ENCODE data around the gene CD48. TPM values are rescaled to one million over a fixed set of nuclear protein-coding genes. Genes with fewer than 3 reads are reported as not detected.
"Not testable (repeated sequence)": the region's sequence is repeated elsewhere in the genome, so short reads cannot be mapped to it uniquely, and the experiment has no call there.

Gene CD48
- total RNA-seq, 2 donors from 2014 or later = 215 to 220 TPM

DNA sequence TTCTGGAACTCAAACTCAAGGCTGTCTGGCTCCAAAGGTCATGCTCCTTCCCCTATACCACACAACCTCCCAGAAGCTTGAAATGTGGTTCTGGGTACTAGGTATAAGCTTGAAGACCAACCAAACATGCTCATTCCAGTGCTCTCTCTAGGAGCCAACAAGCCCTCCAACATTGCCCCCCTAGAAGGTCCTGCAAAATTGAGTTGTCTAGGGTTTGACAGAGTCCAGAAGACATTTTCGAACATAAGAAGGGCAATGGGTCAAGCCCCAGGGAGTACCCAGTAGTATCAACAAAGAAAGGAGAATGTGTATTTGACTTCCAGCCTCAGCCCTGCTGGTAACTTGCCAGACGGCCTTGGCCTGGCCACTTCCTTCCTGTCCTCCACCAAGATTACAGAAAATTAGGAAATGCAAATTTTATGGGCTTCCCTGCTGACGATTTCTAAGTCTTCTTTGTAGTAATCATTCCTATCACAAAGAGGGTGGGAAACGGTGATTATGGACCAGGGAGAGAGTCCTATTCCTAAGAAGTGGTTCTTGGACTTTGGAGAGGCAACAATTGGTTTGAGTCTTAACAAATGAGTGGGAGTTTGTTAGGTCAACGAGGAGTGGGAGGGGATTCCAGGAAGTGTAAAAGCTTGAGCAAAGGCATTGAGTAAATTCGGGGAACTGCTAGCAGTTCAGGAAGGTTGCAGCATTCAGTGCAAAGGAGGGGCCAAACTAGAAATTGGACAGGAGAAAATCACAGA lies 46.1 kb downstream of the CD48 start:
- H3K4me1 Mint-ChIP-seq (ENCODE audit: low read depth) = peaks cover 67% of the 10 kb centered on the region
- peaks cover 7 to 31% of the 10 kb centered on the region in 2 donors for H3K36me3 Mint-ChIP-seq (ENCODE audit: insufficient read depth in 2 of 2)
- no peaks in the 10 kb centered on the region for H3K27me3 Mint-ChIP-seq (ENCODE audit: low read depth)
- H3K4me3 Mint-ChIP-seq = peak overlapping the region; percentile 63 to 79
- H3K27ac Mint-ChIP-seq = peak overlapping the region; percentile 99
- H3K9me3 Mint-ChIP-seq = peaks cover 5 to 7% of the 10 kb centered on the region in 2 donors
- DNase-seq (no peak), ATAC-seq (replicated peaks in 1 of 2) (peak; percentile 60 to 62)

DNA sequence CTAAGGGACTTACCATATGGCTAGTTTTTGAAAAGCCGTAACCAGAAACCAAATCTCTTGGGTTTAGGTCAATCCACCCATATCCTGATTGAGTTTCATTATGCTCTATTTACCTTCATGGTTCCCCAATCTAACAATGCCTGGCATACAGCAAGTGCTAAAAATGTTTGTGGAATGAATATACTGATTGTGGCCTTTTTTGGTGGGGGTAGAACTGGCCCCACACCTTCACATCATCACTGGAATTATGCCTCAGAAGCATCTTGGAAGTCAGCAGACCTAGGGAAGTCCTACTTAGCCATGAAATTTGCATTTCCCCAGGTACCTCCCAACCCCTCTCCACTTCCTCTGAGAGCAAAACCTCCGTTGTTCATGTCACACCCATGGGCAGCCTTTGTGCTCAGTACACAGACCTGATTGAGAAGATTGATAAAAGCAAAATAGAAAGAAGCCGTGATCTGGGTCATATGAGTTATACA lies 47.0 kb downstream of the CD48 start:
- Mint-ChIP-seq H3K9me3 (peaks cover 6 to 10% of the 10 kb centered on the region in 2 donors), H3K4me1 (ENCODE audit: low read depth) (peaks cover 65% of the 10 kb centered on the region), H3K4me3 (peak overlapping the region; percentile 63 to 79), H3K27me3 (ENCODE audit: low read depth) (no peaks in the 10 kb centered on the region), H3K27ac (peak overlapping the region; percentile 99), H3K36me3 (ENCODE audit: insufficient read depth in 2 of 2) (peaks cover 9 to 27% of the 10 kb centered on the region in 2 donors)
- no peak for DNase-seq
- peak; percentile 81 to 82 for ATAC-seq (replicated peaks in 1 of 2)

DNA sequence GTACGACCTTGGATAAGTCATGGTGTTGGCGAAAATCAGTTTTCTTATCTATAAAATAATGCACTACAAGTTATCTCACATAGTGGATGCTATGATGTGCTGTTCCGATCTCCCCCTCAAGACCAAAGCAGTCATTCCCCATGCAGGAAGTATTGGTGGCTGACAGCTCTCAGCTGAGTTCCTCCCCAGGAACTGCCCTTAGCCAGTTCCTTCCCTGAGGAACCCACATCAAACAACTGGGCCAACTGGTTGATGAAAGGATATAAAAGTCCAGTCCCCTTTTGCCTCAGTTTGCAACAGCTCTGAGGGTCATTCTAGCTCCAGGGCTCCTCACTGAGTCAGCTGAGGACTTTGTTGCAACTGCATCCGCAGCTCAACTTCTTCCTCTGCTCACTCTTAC lies 48.7 kb downstream of the CD48 start:
- H3K27ac Mint-ChIP-seq = peak overlapping the region; percentile 47
- H3K9me3 Mint-ChIP-seq = peaks cover 6 to 10% of the 10 kb centered on the region in 2 donors
- H3K4me1 Mint-ChIP-seq (ENCODE audit: low read depth) = peaks cover 69% of the 10 kb centered on the region
- no peaks in the 10 kb centered on the region for H3K27me3 Mint-ChIP-seq (ENCODE audit: low read depth)
- peak overlapping the region in 1 of 2 donors; percentile 70 for H3K4me3 Mint-ChIP-seq
- ATAC-seq (replicated peaks in 1 of 2) = no peak
- peaks cover 9 to 13% of the 10 kb centered on the region in 2 donors for H3K36me3 Mint-ChIP-seq (ENCODE audit: insufficient read depth in 2 of 2)
- no peak for DNase-seq

DNA sequence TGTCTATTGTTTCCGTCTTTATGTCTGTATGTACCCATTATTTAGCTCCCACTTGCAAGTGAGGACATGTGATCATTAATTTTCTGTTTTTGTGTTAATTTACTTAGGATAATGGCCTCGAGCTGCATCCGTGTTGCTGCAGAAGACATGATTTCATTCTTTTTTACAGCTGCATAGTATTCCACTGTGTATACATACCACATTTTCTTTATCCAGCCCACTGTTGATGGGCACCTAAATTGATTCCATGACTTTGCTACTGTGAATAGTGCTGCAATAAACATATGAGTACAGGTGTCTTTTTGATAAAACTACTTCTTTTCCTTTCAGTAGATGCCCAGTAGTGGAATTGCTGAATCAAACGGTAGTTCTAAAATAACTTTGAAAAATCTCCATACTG lies 52.1 kb downstream of the CD48 start:
- no peak overlapping the region for H3K4me3 Mint-ChIP-seq
- H3K27me3 Mint-ChIP-seq (ENCODE audit: low read depth) = no peaks in the 10 kb centered on the region
- peaks cover 61% of the 10 kb centered on the region for H3K4me1 Mint-ChIP-seq (ENCODE audit: low read depth)
- no peak for DNase-seq
- no peak for ATAC-seq (replicated peaks in 1 of 2)
- no peak overlapping the region for H3K27ac Mint-ChIP-seq
- H3K36me3 Mint-ChIP-seq (ENCODE audit: insufficient read depth in 2 of 2) = peaks cover 6 to 9% of the 10 kb centered on the region in 2 donors
- H3K9me3 Mint-ChIP-seq = peaks cover 6 to 8% of the 10 kb centered on the region in 2 donors

DNA sequence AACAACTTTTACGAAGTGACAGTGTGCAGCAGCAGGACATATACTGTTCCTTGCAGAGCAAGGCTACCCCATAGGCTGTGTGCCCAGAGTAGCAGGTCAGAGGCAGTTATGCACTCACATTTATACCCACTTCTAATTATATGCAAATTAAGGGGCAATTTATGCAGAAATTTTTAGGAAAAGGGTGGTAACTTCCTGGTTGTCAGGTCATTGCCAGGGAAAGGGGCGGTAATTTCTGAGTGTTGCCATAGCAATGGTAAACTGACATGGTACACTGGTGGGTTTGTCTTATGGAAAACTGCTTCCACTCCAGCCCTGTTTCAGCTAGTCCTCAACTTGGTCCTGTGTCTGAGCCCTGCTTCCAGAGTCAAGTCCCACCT lies 52.8 kb downstream of the CD48 start:
- H3K36me3 Mint-ChIP-seq (ENCODE audit: insufficient read depth in 2 of 2) = peaks cover 6 to 9% of the 10 kb centered on the region in 2 donors
- H3K9me3 Mint-ChIP-seq = peaks cover 6 to 8% of the 10 kb centered on the region in 2 donors
- DNase-seq (no peak), ATAC-seq (replicated peaks in 1 of 2) (no peak)
- no peak overlapping the region for H3K4me3 Mint-ChIP-seq
- H3K27me3 Mint-ChIP-seq (ENCODE audit: low read depth) = no peaks in the 10 kb centered on the region
- peaks cover 61% of the 10 kb centered on the region for H3K4me1 Mint-ChIP-seq (ENCODE audit: low read depth)
- no peak overlapping the region for H3K27ac Mint-ChIP-seq

DNA sequence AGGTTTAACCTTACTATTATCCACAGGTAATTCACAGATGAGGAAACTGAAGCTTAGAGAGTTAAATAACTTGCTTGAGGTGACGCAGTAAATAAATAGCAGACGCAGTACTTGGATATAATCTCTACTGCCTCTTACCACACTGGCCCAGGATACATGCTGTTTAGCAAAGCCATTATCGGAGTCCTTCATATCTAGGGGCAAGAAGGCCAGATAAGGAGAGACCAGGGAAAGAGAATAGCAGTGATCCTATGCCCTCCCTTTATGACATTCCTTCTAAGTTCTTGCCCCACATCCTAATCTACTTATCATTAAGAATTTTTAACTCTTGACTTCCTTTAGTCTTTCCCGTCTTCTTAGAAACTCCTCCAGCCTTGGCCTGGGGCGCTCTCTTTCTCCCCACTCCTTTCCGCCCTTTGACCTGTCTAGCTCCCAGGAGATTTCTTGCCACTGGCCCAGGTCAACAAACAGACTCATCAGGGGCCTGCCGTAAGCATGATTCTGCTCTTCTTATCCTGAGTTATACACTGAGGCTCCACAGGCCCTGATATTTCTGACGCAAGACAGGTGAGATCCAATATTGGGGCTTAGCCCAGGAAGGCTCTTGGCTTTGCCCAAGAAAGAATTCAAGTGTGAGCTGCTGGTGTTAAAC lies 53.3 kb downstream of the CD48 start:
- H3K36me3 Mint-ChIP-seq (ENCODE audit: insufficient read depth in 2 of 2) = peaks cover 6 to 9% of the 10 kb centered on the region in 2 donors
- peaks cover 6 to 8% of the 10 kb centered on the region in 2 donors for H3K9me3 Mint-ChIP-seq
- DNase-seq (no peak), ATAC-seq (replicated peaks in 1 of 2) (no peak)
- H3K4me1 Mint-ChIP-seq (ENCODE audit: low read depth) = peaks cover 61% of the 10 kb centered on the region
- peak overlapping the region; percentile 9 to 72 for H3K4me3 Mint-ChIP-seq
- no peaks in the 10 kb centered on the region for H3K27me3 Mint-ChIP-seq (ENCODE audit: low read depth)
- no peak overlapping the region for H3K27ac Mint-ChIP-seq

DNA sequence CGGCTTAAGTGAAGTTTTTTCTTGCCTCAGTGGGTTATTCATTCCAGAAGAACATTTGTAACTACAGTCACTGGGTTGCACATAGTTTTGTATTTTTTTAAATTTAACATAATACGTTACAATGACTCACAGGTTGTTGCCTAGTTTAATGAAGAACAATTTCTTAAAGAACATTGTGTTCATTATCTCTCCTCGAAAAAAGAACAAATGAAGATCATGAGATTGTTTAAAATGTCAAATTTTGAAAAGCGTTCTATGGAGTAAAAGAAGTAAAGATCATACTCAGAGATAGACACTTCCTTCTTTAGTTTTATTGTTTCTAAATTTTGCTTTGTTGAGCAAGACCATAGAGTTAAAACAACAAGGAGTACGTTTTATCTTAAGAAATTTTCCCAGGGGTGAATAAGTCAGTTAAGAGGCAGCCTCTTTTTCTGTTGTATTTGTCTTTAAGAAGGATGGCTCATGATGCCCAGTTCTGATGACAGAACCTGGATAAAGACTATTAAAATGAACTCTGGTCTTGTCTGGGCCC lies 54.3 kb downstream of the CD48 start:
- Mint-ChIP-seq H3K9me3 (peaks cover 6 to 8% of the 10 kb centered on the region in 2 donors), H3K27me3 (ENCODE audit: low read depth) (no peaks in the 10 kb centered on the region), H3K4me3 (peak overlapping the region; percentile 35 to 72), H3K27ac (peak overlapping the region; percentile 97), H3K36me3 (ENCODE audit: insufficient read depth in 2 of 2) (peaks cover 6 to 9% of the 10 kb centered on the region in 2 donors), H3K4me1 (ENCODE audit: low read depth) (peaks cover 61% of the 10 kb centered on the region)
- DNase-seq (no peak), ATAC-seq (replicated peaks in 1 of 2) (peak; percentile 65 to 66)

DNA sequence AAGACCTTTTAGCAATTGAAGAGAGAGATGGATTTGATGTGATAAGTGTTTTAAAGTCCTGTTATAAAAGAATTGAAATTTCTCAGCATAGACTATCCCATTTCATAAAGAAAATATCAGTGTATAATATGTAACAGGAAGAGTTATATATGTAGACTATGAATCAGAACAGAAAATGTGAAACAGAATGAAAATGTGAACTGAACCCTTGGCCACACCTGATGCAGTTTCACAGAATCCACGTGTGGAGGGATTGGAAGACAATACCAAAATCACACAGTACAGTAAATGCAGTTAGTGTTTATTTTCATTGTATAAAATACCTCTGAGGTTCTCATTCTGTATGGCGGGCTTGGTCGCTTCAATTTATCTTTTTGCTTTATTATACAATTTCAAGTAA lies 54.9 kb downstream of the CD48 start:
- Mint-ChIP-seq H3K4me3 (peak overlapping the region; percentile 35 to 72), H3K36me3 (ENCODE audit: insufficient read depth in 2 of 2) (peaks cover 6 to 9% of the 10 kb centered on the region in 2 donors), H3K27ac (peak overlapping the region; percentile 97), H3K4me1 (ENCODE audit: low read depth) (peaks cover 61% of the 10 kb centered on the region), H3K9me3 (peaks cover 6 to 8% of the 10 kb centered on the region in 2 donors), H3K27me3 (ENCODE audit: low read depth) (no peaks in the 10 kb centered on the region)
- no peak for DNase-seq
- ATAC-seq (replicated peaks in 1 of 2) = peak; percentile 78 to 80

DNA sequence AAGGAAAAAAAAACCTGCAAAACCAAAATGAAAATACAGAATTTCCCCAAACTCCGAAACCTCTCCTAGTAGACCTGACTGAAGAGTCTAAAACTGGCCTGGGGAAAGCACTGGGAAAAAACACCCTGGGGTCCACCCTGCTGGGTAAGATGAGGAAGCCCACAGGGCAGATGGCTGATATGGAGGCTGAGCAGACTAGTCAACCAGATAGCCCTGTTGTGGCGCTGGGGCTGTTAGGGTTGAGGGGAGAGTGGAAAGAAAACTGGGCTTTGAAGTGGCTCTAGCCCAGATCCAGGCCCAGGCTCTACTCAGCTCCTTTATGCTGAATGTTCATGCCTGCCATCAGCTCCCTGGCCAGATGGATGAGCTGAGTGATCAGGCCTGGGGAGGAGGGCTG lies 58.0 kb downstream of the CD48 start:
- Mint-ChIP-seq H3K4me3 (no peak overlapping the region), H3K9me3 (peaks cover 0 to 4% of the 10 kb centered on the region in 2 donors), H3K27ac (no peak overlapping the region), H3K4me1 (ENCODE audit: low read depth) (peaks cover 72% of the 10 kb centered on the region), H3K27me3 (ENCODE audit: low read depth) (no peaks in the 10 kb centered on the region), H3K36me3 (ENCODE audit: insufficient read depth in 2 of 2) (peaks cover 3 to 4% of the 10 kb centered on the region in 2 donors)
- ATAC-seq (replicated peaks in 1 of 2) (no peak), DNase-seq (no peak)

DNA sequence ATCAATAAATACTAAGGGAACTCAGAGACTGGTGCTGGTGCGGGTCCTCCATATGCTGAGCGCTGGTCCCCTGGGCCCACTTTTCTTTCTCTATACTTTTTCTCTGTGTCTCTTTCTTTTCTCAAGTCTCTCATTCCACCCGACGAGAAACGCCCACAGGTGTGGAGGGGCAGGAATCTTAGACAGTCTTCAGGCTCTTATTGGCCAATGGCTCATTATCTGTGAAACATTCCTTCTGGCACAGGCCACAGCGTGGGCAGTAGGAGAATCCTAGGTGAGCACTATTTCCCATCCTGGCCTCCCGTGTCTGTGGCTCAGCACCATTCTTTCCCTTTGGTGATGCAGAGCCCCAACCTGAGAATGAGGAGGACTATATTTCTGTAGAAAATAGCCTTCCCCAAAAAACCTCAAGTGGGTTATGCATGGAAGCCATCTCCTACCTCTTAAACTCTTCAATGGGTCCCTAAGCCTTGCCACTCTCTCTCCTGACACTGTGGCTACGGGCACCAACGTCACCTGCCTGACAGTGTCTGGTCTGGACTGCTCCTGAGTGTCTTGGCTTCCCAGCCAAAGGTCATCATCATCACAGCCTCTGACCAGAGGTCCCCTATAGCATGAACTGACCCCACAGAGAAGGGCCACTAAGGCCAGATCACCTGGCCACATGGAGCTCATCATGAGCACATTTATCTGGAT lies 58.5 kb downstream of the CD48 start:
- Mint-ChIP-seq H3K4me1 (ENCODE audit: low read depth) (peaks cover 72% of the 10 kb centered on the region), H3K27ac (no peak overlapping the region)
- ATAC-seq (replicated peaks in 1 of 2) = no peak

DNA sequence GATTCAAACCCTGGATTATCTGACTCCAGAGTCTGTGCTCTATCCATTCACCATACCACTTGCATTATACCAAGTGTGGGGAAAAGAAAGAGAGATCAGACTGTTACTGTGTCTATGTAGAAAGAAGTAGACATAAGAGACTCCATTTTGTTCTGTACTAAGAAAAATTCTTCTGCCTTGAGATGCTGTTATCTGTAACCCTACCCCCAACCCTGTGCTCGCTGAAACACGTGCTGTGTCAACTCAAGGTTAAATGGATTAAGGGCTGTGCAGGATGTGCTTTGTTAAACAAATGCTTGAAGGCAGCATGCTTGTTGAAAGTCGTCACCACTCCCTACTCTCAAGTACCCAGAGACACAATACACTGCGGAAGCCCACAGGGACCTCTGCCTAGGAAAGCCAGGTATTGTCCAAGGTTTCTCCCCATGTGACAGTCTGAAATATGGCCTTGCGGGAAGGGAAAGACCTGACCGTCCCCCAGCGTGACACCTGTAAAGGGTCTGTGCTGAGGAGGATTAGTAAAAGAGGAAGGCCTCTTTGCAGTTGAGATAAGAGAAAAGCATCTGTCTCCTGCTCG lies 59.5 kb downstream of the CD48 start:
- not testable (repeated sequence) for ATAC-seq (replicated peaks in 1 of 2); H3K27me3 Mint-ChIP-seq (ENCODE audit: low read depth); DNase-seq; H3K9me3 Mint-ChIP-seq; H3K36me3 Mint-ChIP-seq (ENCODE audit: insufficient read depth in 2 of 2)
- H3K27ac Mint-ChIP-seq = peak overlapping the region; percentile 14
- H3K4me1 Mint-ChIP-seq (ENCODE audit: low read depth) = peaks cover 72% of the 10 kb centered on the region
- H3K4me3 Mint-ChIP-seq = peak overlapping the region in 1 of 2 donors; percentile 36

More for the DNA sequence above, 58.5 kb downstream of the CD48 start:
- no peak for DNase-seq
- no peaks in the 10 kb centered on the region for H3K27me3 Mint-ChIP-seq (ENCODE audit: low read depth)
- peaks cover 0 to 4% of the 10 kb centered on the region in 2 donors for H3K9me3 Mint-ChIP-seq
- H3K4me3 Mint-ChIP-seq = peak overlapping the region in 1 of 2 donors; percentile 5
- peaks cover 3 to 4% of the 10 kb centered on the region in 2 donors for H3K36me3 Mint-ChIP-seq (ENCODE audit: insufficient read depth in 2 of 2)

DNA sequence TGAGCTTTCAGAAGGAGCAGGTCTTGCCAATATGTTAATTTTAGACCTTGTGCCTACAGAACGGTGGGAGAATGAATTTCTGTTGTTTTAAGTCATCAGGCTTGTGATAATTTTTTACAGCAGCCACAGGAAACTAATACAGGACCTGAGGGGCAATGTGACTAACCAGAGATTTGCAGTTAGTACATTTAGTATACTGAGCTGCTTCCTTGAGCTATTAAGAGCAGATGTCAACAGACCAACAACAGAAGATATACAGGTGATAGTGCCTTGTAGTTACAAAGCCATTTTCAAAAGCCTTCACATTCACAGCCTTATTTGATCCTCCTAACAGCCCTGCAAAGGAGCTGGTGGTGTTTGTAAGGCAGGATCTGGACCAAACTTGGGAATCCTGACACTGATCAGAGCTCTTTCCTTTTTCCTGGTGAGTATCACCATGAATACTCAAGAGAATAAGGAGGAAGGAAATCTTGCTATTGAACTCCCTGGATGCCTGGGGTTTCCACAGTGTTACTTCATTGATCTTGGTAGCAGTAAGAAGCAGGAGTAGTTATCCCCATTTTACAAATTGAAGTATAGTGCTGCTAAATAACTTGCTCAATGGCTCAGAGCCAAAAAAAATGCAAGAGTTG lies 60.1 kb downstream of the CD48 start:
- H3K36me3 Mint-ChIP-seq (ENCODE audit: insufficient read depth in 2 of 2) = peaks cover 4 to 7% of the 10 kb centered on the region in 2 donors
- H3K27me3 Mint-ChIP-seq (ENCODE audit: low read depth) = no peaks in the 10 kb centered on the region
- peak overlapping the region; percentile 14 for H3K27ac Mint-ChIP-seq
- no peak for ATAC-seq (replicated peaks in 1 of 2)
- H3K9me3 Mint-ChIP-seq = peaks cover 0 to 4% of the 10 kb centered on the region in 2 donors
- no peak for DNase-seq
- peak overlapping the region in 1 of 2 donors; percentile 36 for H3K4me3 Mint-ChIP-seq
- H3K4me1 Mint-ChIP-seq (ENCODE audit: low read depth) = peaks cover 68% of the 10 kb centered on the region
